Thoracic aorta (tissue), 2 donors: ENCODE measurements around the gene MPIG6B. TPM values are rescaled to one million over a fixed set of nuclear protein-coding genes. Genes with fewer than 3 reads are reported as not detected.

Experiments used
- ATAC-seq: fragments of 150-250 bp; one replicate; pipeline ENCODE4 v1.8.0; 2017; ENCODE audit warnings: low read depth; ENCODE audit not compliant: insufficient number of reproducible peaks, low FRiP score
- DNase-seq: peaks from one replicate; pipeline ENCODE4 v3.0.0-alpha.2; 2020; ENCODE audit warnings: low spot score
- H3K27ac ChIP-seq, 2 donors: fragments of 200-600 bp; sonication (generic); 1 replicate in 1 of 2; 2 replicates in 1 of 2; pipeline ENCODE4 v1.5.1; 2016; ENCODE audit warnings: mild to moderate bottlenecking in 2 of 2, moderate library complexity in 2 of 2
- H3K27me3 ChIP-seq: fragments of 200-600 bp; sonication (generic); replicated peaks from 2 replicates; pipeline ENCODE4 v1.6.0; 2016; ENCODE audit warnings: mild to moderate bottlenecking; ENCODE audit not compliant: insufficient read depth
- H3K36me3 ChIP-seq: fragments of 200-600 bp; sonication (generic); one replicate; pipeline ENCODE4 v1.5.1; 2016
- H3K4me1 ChIP-seq, 2 donors: fragments of 200-600 bp; sonication (generic); 1 replicate in 1 of 2; 2 replicates in 1 of 2; pipeline versions ENCODE4 v1.5.1 to v1.6.0; 2016; ENCODE audit warnings: low read depth in 2 of 2, mild to moderate bottlenecking in 1 of 2; ENCODE audit not compliant: control insufficient read depth in 1 of 2
- H3K4me3 ChIP-seq: fragments of 200-600 bp; sonication (generic); 2 replicates; pipeline ENCODE4 v1.5.1; 2016; ENCODE audit warnings: mild to moderate bottlenecking
- H3K9me3 ChIP-seq: fragments of 200-600 bp; sonication (generic); 2 replicates; pipeline ENCODE4 v1.5.1; 2016
- total RNA-seq, 2 donors: library from RNA; depleted of rRNA; stranded (reverse); fragments of >200 nt; gene quantifications; one replicate each; pipeline versions ENCODE4 v1.1.0 to v1.2.3, GENCODE V29; 2016
- TF ChIP-seq, protein P1 (sequence below): fragments of 200-600 bp; sonication (generic); IDR thresholded peaks from one replicate; pipeline ENCODE4 v1.5.1; 2019; ENCODE audit warnings: antibody characterized with exemption

MPIG6B gene
- total RNA-seq, 2 donors from 2014 or later = not detected

DNA sequence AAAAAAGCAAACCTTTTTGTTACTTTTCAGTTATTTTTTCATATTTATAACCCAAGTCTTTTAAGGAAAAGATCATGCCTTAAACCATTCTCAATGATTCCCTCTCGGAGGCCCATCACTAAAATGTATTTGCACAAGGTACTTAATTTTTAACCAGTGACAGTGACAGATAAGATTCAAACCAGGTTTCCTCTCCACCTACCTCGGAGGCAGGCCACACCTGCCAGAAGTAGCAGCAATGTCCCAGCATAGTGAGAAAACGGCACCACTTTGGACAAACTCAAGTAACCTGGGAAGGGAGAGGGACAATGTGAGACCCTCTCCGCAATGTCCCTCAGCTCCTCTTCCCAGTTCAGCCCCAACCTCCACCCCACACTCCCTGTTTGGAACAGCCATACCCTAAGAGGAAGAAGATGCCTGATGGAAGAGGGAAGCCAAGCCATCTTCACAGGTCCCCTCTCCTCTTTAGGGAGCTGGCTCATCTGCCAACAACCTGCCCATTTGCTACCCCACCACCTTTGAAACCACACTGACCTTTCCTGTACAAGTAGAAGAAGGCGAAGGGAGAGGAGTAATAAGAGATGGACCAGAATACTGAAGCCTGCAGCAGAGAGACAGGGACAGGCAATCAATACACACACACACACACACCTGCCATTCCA, 22.3 kb upstream of the MPIG6B start:
- Histone ChIP-seq H3K9me3 (no peaks in the 10 kb centered on the region), H3K27me3 (no peaks in the 10 kb centered on the region), H3K27ac (no peak overlapping the region), H3K4me1 (peaks cover 13 to 23% of the 10 kb centered on the region in 2 donors), H3K4me3 (no peak overlapping the region), H3K36me3 (peaks cover 12% of the 10 kb centered on the region)
- ATAC-seq (no peak), DNase-seq (no peak)
- TF ChIP-seq, protein P1, sequence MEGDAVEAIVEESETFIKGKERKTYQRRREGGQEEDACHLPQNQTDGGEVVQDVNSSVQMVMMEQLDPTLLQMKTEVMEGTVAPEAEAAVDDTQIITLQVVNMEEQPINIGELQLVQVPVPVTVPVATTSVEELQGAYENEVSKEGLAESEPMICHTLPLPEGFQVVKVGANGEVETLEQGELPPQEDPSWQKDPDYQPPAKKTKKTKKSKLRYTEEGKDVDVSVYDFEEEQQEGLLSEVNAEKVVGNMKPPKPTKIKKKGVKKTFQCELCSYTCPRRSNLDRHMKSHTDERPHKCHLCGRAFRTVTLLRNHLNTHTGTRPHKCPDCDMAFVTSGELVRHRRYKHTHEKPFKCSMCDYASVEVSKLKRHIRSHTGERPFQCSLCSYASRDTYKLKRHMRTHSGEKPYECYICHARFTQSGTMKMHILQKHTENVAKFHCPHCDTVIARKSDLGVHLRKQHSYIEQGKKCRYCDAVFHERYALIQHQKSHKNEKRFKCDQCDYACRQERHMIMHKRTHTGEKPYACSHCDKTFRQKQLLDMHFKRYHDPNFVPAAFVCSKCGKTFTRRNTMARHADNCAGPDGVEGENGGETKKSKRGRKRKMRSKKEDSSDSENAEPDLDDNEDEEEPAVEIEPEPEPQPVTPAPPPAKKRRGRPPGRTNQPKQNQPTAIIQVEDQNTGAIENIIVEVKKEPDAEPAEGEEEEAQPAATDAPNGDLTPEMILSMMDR = no peak

DNA sequence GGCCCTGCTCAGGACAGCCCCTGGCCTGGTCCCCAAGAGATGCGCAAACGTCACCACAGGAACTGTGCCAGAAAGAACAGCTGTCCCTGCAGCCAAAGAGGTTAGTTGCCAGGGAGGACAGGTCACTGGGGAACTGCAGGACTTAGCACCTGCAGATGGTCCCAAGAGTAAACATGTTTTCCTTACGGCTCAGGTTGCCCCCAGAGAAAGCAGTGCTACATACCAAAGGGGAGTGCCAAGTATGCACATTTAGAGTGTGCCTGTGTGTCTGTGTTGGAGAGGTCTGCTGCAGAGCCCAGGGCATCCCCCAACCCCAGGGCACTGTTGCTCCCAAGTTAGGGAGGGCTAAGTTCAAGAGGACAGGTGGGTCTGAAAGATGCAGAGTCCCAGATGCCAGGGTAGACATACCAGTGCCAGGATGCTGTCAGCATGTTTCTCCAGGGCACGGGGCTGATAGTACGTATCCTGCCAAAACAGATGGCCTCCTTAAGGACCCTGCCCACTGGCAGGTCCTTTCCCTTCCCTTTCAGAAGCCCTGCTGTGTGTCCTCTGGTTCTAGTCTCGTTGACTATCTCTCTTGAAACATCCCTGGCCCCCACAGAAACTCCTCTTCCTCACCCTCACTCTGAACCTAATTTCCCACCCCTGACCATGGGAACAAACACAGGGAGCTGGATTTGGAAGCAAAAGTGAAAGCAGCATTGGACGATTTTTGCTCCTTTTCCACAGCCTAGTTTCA, 21.3 kb upstream of the MPIG6B start:
- TF ChIP-seq, protein P1 = no peak
- Histone ChIP-seq H3K36me3 (peaks cover 9% of the 10 kb centered on the region), H3K27ac (peak overlapping the region; percentile 95 to 97), H3K27me3 (no peaks in the 10 kb centered on the region), H3K4me1 (peaks cover 13 to 23% of the 10 kb centered on the region in 2 donors), H3K9me3 (no peaks in the 10 kb centered on the region), H3K4me3 (peak overlapping the region; percentile 92)
- ATAC-seq (no peak), DNase-seq (no peak)

DNA sequence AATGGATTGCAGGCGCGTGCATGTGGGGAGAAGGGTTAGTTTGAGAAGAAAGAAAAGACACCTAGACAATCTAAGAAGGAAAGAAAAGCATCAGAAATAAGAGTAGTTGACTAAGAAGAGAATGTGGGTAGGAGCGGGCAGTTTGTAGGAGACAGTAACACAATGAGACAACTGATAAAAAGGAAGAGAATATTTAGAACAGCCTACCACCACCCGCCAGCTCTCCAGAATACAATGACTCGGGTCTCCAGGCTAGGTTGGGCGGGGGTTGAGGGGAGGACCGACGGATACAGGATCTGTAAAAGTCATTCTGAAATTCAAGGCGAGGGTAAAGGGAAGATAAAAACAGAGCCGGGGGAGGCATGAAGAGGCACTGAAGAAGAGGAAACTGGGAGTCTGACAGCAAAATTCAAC, 20.8 kb upstream of the MPIG6B start:
- H3K27ac ChIP-seq = peak overlapping the region; percentile 95 to 97
- H3K4me3 ChIP-seq = peak overlapping the region; percentile 92
- ATAC-seq (no peak), DNase-seq (no peak)
- H3K36me3 ChIP-seq = peaks cover 9% of the 10 kb centered on the region
- TF ChIP-seq, protein P1 = no peak
- H3K9me3 ChIP-seq = no peaks in the 10 kb centered on the region
- no peaks in the 10 kb centered on the region for H3K27me3 ChIP-seq
- H3K4me1 ChIP-seq = peaks cover 13 to 23% of the 10 kb centered on the region in 2 donors

DNA sequence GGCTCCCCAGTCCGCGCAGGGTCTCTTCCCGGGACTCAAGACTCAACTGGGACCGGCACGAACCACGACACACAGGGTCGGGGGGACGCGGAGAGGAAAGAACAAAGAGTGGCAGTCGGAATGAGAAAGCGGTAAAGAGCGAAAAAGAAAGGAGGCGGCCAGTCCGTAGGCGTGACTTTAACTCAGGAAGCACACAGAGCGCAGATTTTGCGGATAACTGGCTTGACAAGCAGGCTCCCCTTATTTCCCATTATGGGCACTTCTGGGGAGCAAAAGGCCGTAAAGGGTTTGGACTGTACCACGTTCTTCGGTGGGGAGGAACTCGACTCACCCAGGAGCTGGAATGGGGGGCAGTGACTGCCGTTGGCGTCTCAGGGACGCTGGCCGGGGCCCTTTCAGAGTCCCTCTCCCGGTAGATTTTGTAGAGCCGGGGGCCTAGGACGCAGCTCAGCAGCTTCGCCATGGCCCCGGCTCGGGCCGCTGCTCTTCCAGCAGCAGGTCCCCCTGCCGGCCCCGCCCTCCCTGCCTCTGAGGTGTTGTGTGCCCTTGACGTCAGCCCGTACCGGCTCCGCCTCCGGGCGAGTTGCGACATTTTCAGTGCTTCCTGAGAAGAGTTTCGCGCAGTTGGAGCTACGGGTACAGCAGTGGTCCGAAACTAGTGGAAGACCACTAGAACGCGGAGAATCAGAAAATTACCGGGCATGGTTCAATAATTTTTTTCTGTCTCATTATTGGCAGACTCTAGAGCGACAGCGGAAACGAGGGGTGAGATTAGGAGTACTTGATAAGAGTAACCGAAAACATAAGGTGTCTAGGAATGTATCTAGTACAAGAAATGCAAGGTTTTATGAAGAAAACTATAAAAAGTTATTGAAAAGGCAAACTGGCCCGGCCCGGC, 20.1 kb upstream of the MPIG6B start, which contains the start of gene ABHD16A:
TSS of gene ABHD16A (minus strand) at position 506 of the 898 bp plus-strand sequence. CDS start at position 463, 43 bp downstream.
- Histone ChIP-seq H3K27ac (peak within 1 kb of the TSS; percentile 95 to 97), H3K4me1 (peaks cover 13 to 23% of the 10 kb centered on the region in 2 donors), H3K27me3 (no peaks in the 10 kb centered on the region), H3K4me3 (peak within 1 kb of the TSS; percentile 92), H3K9me3 (no peaks in the 10 kb centered on the region), H3K36me3 (peaks cover 6% of the 10 kb centered on the region)
- TF ChIP-seq, protein P1 = peak; percentile 19
- DNase-seq = peak; percentile 97
- ATAC-seq = peak; percentile 95
